NCI-H2029 (cell line): ENCODE results near the gene UQCR10.

ENCODE experiments used
- DNase-seq: peaks from one replicate; lab custom pipeline; 2025; lab: John Stamatoyannopoulos, UW

The UQCR10 gene

GRCh38 chr22:29767171-29768051 lies at the start of gene UQCR10:
UQCR10 (plus strand) TSS chr22:29767369; CDS start chr22:29767399, 30 bp downstream.
- peak; percentile 79 for DNase-seq

GRCh38 chr22:29717789-29718188 lies 49.4 kb upstream of the UQCR10 start:
- DNase-seq: no peak

- no peak for DNase-seq
Observed at GRCh38 chr22:29718949-29719898, 47.9 kb upstream of the UQCR10 start.

DNA sequence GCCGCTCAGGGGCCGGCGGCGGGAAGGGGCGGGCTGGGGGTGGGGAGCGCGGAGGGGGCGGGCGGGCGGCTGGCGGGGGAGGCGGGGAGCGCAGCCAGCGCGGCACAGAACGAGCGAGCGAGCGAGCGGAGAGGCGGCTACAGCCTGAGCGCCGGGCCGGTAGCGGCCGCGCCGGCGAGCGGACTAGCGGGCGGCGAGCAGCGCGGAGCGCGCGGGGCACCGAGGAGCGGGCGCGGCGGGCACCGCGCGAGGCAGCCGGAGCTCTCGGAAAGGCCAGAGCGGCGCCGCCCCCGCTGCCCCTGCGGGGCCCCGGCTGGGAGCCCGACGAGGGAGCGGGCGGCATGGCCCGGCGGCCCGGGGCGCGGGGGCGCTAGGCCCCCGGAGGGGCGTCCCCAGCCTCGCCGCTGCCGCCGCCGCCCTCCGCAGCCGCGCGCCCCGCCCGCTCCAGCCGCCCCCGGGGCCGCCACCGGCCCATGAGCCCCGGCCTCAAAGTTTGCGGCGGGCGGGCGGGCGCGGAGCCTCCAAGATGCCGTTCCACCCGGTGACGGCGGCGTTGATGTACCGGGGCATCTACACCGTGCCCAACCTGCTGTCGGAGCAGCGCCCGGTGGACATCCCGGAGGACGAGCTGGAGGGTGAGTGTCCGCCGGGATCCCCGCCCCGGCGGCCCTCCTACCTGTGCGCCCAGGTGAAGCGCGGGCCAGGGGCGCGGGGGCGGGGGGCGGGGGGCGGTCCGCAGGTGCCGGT lies 47.1 kb upstream of the UQCR10 start, which contains the start of gene CABP7:
Gene CABP7 (plus strand): TSS at position 105 of the 747 bp plus-strand sequence. CDS start 422 bp downstream, at position 527.
- no peak for DNase-seq

DNA sequence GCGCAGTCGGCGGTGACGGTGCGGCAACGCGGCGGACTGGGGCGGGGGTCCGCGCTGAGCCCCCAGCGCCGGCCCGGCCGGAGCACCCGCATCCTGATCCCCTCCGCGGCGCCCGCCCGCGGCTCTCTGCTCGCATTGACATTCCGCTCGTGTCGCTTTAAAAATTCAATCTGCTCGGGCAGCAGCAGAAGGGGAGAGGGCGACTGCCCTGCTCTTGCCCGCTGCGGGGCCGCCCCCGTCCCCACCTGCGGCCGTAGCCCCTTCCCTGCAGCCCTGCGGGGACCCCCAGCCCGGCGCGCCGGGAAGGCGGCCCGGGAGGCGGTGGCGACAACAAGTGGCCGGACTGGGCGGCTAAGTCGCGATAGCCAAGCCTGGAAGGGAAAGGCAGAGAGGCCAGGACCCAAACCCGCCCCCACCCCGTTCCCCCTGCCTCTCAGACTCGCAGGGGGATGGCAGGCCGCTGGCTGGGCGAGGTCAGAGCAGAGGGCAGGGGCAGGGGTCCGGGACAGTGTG lies 46.3 kb upstream of the UQCR10 start:
- no peak for DNase-seq

DNA sequence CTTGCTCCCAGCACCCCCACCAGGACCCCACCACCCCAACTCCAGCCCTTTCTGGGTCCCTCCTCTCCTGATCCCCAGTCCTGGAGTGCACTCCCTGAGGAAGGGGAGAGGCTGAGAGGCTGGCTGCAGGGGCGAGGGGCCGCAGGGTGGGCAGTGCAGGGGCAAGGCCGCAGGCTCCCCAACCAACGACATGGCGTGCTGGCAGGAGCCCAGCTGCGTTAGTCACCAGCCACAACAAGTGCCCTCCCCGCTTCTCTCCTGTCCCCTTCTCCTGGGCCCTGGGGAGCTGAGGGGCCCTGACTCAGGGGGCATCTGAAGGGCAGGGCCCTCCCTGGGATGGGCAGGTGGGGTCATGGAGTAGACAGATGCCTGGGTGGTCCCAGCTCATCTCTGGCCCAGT lies 45.0 kb upstream of the UQCR10 start:
- no peak for DNase-seq

GRCh38 chr22:29722587-29722986 lies 44.6 kb upstream of the UQCR10 start:
- no peak for DNase-seq

GRCh38 chr22:29723766-29724165 lies 43.4 kb upstream of the UQCR10 start:
- no peak for DNase-seq

- DNase-seq: no peak
Observed at GRCh38 chr22:29724843-29725242, 42.3 kb upstream of the UQCR10 start.

DNA sequence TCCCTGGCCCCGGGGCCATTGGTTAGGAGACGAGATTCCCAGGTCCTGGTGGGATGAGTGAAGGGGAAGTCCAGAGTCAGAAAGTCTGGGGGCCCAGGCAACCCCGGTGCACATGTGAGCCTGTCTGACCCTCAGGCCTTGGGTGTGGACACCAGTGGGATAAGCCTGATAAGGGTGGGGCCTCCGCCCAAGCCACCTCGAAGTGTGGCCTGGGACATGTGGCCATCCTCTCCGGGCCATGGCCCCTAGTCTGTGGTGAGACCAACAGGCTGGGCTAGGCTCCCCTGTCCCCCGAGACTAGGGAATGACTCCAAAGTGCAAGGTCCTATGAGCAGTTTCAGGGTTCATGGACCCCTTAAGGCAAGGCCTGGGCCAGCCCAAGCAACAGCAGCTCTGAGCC lies 41.1 kb upstream of the UQCR10 start:
- no peak for DNase-seq

GRCh38 chr22:29726512-29727130 lies 40.5 kb upstream of the UQCR10 start:
- no peak for DNase-seq

DNA sequence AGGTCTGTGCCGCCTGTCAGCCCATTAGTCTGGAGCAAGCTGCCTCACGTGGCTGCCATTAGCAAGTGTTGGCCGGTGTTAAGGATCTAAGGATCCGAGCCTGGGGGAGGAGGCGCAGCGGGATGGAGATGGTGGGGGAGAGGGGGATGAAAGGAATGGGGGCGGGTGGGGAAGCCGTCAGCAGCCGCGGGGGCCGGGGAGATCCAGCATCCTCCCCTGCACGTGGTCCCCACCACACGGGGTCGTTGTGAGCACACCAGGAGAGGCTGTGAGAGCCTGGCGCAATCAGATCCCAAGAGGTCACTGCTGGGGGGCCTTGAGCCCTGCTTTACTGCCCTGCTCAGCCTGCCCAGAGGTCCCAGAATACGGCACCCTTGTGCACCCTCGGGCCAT lies 40.0 kb upstream of the UQCR10 start:
- DNase-seq: no peak

- DNase-seq: no peak
Observed at GRCh38 chr22:29729161-29729560, 38.0 kb upstream of the UQCR10 start.

DNA sequence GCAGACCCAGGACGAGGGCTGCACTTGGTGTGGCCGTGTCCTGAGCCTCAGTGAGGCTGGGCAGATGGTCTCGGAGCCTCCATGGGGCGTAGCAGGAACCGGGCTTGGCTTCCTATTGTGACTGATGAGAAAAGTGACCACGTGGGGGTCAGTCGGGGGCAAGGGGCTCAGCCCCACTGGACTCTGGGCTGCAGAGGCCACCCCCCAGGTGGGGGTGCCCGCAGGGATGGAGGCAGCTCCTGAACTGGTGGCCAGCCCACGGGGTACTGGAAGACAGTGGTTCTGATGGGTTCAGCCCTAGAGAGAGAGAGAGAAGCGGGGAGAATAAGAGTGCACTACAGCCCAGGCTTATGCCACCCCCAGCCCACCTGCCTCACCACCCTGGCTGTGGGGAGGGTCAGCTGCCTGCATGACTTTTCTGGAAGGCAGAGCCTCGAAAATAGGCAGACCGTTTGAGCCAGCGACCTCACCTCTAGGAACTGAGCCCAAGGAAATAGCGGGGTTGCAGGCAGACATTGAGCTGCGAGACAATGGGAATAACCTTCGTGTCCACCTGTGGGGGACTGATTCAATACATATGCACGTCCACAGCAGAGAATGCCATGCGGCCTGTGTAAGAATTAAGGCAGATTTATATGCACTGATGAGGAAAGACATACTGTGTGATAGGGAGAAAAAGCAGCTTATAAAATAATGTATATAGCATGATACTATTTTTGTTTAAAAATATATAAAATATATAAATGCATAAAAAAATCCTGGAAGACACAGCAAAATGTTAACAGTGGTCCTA lies 35.9 kb upstream of the UQCR10 start:
- no peak for DNase-seq

DNA sequence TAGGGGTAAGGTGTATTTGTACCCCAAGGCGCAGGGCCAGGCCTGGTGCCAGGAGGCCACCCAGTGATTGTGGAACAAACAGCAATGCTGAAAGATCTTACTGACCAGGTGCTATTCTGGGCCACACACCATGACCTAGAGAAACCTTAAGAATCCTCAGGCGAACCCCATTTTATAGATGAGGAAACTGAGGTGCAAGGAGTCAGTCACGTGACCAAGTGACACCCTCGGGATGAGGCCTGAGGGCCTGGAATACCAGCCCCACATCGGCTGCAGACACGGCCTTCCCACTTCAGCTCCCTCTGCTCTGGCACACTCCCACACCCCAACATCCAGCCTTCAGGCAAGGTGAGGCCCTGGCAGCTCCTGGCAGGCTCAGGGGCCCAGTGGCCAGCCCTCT lies 34.3 kb upstream of the UQCR10 start:
- DNase-seq: no peak

GRCh38 chr22:29733362-29734201 lies 33.6 kb upstream of the UQCR10 start:
- no peak for DNase-seq

GRCh38 chr22:29734406-29734805 lies 32.8 kb upstream of the UQCR10 start:
- DNase-seq: no peak

- no peak for DNase-seq
Observed at GRCh38 chr22:29734838-29735237, 32.3 kb upstream of the UQCR10 start.

DNA sequence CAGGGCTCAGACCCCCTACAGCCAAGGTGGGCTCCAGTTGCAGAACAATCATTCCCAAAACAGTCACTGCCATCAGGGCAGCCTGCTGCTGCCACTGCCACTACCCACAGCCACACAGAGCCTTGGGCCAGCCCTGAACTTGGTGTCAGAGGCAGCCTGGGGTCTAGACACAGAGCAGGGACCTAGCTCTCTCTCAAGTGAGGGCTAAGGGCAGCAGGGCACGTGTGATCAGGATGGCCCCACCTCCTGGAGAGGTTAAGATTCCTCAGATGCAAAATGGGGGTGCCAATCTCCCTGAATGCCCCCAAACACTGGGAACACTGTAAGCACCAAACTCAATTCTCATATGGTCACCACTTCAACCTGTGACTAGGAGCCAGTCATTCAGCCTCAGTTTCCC lies 31.8 kb upstream of the UQCR10 start:
- DNase-seq: no peak
